ENCODE results near the gene INKA1.
A peak's percentile ranks its signal among the peaks of the same experiment; 100 is the strongest.

Gene INKA1

DNA sequence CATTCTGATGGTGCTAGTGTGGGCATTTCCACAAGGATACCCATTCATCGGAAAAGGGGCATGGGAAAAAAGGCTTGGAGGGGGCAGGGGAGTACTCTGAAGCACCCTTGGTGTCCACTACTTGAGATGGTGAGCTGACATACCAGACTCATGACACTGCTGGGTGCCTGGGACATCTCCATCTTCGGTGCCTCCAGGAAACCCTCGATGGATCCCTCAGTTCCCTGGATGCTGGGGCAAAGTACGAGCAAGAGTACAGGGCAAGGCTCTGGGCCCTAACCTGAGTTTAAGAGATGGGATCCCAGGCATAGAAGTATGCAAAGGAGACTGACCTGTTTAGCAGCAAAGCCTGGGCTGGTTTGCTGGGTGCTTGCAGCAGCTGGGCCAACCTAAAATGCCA is 11.5 kb upstream of the INKA1 start:
- peak in 1 of 2 experiments; percentile 42 for DNase-seq (ENCODE audit: low read depth in 1 of 2, low spot score in 1 of 2)
- in situ Hi-C loops (cut with HindIII; ENCODE audit: low pct_unique_long_range_greater_than_20kb, low sequenced_read_pairs): no loop called here
- TF ChIP-seq JUND (IDR thresholded peaks at IDR 0.05; ENCODE audit: low read depth): no peak

DNA sequence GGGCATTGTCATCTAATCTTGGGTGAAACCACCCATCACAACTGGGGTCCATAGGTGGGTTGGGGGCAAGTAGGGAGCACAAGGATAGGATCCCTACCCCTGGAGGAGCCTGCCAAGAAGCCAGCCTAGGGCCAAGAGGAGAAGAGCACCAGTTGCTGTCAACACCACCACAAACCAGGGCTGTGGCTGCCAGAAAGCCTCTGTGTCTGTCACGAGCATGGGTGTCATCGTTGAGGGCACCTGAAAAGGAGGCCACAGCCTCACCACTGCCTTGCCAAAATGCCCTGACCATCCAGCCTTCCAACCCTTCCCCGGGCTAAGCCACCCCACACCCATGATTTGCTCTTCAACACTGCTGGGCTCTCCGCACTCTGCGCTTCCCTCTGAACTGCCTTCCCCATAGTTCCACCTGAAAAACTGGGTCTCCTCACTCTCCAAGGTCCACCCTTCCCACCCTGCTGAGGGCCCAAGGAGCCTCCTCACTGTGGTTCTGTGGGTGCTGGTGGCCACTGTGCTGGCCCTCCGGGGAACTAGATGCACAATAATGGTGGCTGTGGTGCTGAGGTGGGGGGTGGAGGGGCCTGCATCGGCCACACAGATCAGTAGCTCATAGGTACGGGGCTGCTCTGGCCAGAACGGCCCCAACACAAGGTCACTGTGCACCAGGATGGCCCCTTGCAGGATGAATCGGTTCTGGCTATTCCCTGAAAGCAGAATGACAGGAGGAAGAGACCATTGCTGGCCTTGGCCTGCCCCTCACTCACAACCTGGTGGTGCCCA is 10.5 kb upstream of the INKA1 start:
- TF ChIP-seq JUND (IDR thresholded peaks at IDR 0.05; ENCODE audit: low read depth): no peak
- in situ Hi-C loops (cut with HindIII; ENCODE audit: low pct_unique_long_range_greater_than_20kb, low sequenced_read_pairs): no loop called here
- DNase-seq (ENCODE audit: low read depth in 1 of 2, low spot score in 1 of 2): no peak

GRCh38 chr3:49793486-49794085 is 9.5 kb upstream of the INKA1 start:
- in situ Hi-C loops (cut with HindIII; ENCODE audit: low pct_unique_long_range_greater_than_20kb, low sequenced_read_pairs): no loop called here
- no peak for DNase-seq (ENCODE audit: low read depth in 1 of 2, low spot score in 1 of 2)
- TF ChIP-seq JUND (IDR thresholded peaks at IDR 0.05; ENCODE audit: low read depth): no peak

- in situ Hi-C loops (cut with HindIII; ENCODE audit: low pct_unique_long_range_greater_than_20kb, low sequenced_read_pairs): no loop called here
- DNase-seq (ENCODE audit: low read depth in 1 of 2, low spot score in 1 of 2): no peak
- no peak for TF ChIP-seq JUND (IDR thresholded peaks at IDR 0.05; ENCODE audit: low read depth)
Measured at GRCh38 chr3:49794431-49794830, 8.6 kb upstream of the INKA1 start.

DNA sequence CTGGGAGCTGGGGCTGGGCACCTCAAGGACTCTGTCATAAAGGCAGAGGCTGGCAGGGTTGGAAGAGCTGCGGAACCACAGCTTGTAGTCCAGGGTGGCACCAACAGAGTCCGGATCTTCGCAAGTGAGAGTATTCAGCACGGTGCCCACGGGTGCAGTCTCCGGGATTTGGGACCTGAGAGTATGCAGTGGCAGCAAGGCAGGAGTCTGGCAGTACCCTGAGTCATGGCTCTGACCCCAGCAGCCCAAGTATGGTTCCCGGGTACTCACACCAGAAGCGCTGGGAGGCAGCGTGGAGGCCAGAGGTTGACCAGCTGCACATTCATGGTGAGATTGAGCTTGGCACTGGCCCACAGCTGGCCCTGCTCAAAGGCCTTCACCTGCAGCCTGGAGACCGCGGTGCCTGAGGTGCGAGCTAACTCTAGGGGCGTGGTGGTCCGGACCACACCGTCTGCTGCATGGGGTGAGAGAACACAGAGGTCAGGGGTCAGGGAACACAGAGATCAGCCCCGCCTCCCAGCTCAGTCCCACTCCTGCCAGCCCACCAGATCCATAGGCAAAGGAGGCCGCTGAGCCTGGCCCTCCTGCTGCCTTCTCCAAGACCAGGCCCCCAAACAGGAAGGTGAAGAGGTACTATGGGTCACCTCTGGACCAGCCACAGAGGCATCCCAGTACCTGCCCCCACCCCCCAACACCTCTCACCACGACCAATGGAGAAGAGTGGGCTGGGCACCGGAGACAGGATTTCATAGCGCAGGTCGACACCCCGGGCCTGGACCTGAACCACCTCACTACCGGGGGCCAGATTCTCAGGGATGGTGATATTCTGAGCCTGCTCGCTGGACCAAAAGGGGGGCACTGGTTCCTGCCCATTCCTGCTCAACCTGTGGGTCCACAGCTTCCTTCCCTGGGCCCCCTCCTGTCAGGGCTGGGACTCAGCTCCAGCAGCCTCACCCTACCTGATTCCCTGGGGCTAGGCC is 7.8 kb upstream of the INKA1 start:
- in situ Hi-C loops (cut with HindIII; ENCODE audit: low pct_unique_long_range_greater_than_20kb, low sequenced_read_pairs): no loop called here
- no peak for TF ChIP-seq JUND (IDR thresholded peaks at IDR 0.05; ENCODE audit: low read depth)
- DNase-seq (ENCODE audit: low read depth in 1 of 2, low spot score in 1 of 2): no peak

GRCh38 chr3:49799105-49799504 is 4.0 kb upstream of the INKA1 start:
- DNase-seq (ENCODE audit: low read depth in 1 of 2, low spot score in 1 of 2): no peak
- in situ Hi-C loops (cut with HindIII; ENCODE audit: low pct_unique_long_range_greater_than_20kb, low sequenced_read_pairs): no loop called here

DNA sequence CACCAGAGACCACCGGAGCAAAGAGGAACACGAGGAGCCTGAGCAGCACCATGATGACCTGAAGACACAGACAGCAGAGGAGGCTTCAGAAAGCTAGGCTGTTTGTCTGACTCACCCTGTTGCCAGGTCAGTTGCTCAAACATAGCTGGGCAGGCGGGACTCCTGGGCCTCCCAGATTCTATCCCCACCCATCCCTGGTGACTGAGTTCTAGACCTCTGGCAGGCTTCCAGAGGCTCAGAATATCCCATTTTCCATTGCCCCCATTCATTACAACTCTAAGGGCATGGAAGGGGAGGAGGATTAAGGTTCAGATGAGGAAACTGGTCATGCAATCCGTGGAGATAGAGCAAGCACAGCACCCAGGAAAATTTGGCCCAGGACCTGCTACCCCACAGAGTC is 3.3 kb upstream of the INKA1 start, which contains the start of gene CDHR4:
TSS of gene CDHR4 (minus strand) at position 113 of the 400 bp plus-strand sequence. CDS start at position 52, 61 bp downstream.
- TF ChIP-seq JUND (IDR thresholded peaks at IDR 0.05; ENCODE audit: low read depth): no peak
- in situ Hi-C loops (cut with HindIII; ENCODE audit: low pct_unique_long_range_greater_than_20kb, low sequenced_read_pairs): no loop called here
- no peak for DNase-seq (ENCODE audit: low read depth in 1 of 2, low spot score in 1 of 2)

More at GRCh38 chr3:49799105-49799504, 4.0 kb upstream of the INKA1 start:
- no peak for TF ChIP-seq JUND (IDR thresholded peaks at IDR 0.05; ENCODE audit: low read depth)

GRCh38 chr3:49801160-49801559 is 1.9 kb upstream of the INKA1 start:
- no peak for DNase-seq (ENCODE audit: low read depth in 1 of 2, low spot score in 1 of 2)
- TF ChIP-seq JUND (IDR thresholded peaks at IDR 0.05; ENCODE audit: low read depth): no peak
- in situ Hi-C loops (cut with HindIII; ENCODE audit: low pct_unique_long_range_greater_than_20kb, low sequenced_read_pairs): no loop called here

- DNase-seq (ENCODE audit: low read depth in 1 of 2, low spot score in 1 of 2): no peak
- TF ChIP-seq JUND (IDR thresholded peaks at IDR 0.05; ENCODE audit: low read depth): no peak
- in situ Hi-C loops (cut with HindIII; ENCODE audit: low pct_unique_long_range_greater_than_20kb, low sequenced_read_pairs): no loop called here
Measured at GRCh38 chr3:49803465-49804140, 542 bp downstream of the INKA1 start.

DNA sequence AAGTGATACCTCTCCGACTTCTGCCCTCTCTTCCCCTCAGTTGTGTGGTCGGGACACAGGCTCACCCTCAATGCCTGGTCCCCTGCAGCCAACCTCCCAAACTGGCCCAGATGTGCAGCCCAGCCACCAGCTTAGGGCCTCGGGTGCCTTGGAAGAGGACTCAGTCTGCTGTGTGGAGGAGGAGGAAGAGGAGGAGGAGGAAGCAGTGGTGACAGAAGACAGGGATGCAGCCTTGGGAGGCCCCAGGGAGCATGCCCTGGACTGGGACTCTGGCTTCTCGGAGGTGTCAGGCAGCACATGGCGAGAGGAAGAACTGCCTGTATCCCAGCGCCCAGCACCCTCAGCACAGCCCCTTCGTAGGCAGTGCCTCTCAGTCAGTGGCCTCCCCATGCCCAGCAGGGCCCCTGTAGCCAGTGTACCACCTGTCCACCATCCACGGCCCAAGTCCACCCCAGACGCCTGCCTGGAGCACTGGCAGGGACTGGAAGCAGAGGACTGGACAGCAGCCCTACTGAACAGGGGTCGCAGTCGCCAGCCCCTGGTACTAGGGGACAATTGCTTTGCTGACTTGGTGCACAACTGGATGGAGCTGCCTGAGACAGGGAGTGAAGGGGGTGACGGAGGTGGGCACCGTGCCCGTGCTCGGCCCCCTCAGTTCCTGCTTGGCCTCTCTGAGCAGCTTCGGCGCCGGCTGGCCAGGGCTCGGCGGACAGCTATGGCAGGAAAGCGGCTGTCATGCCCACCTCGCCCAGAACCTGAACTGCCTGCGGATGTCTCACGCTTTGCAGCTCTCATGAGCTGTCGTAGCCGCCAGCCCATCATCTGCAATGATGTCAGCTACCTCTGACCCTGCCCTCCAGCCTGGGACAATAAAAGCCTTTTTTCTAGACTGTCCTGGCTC is 1.3 kb downstream of the INKA1 start:
- no peak for TF ChIP-seq JUND (IDR thresholded peaks at IDR 0.05; ENCODE audit: low read depth)
- no peak for DNase-seq (ENCODE audit: low read depth in 1 of 2, low spot score in 1 of 2)
- in situ Hi-C loops (cut with HindIII; ENCODE audit: low pct_unique_long_range_greater_than_20kb, low sequenced_read_pairs): no loop called here

DNA sequence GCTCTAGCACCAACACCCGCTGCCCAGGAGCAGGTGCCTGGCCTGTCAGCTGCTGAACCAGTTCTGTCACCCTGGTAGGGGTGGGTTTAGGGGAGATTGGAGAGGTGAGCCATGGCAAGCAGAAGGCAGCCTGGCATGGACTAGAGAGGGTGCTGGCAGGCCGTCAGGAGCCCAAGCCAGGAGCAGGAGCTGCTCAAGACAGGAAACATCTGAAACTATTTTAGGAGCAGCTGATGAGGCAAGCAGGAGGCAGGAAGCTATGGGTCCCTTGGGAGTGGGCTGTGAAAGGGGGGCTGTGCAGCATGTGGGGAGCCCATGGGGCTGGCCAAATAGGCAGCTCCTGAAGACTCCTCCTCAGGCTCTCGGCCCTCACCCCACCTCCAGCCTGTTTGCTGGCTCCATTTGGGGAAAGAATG is 2.3 kb downstream of the INKA1 start:
- in situ Hi-C loops (cut with HindIII; ENCODE audit: low pct_unique_long_range_greater_than_20kb, low sequenced_read_pairs): no loop called here
- DNase-seq (ENCODE audit: low read depth in 1 of 2, low spot score in 1 of 2): peak in 1 of 2 experiments; percentile 52
- TF ChIP-seq JUND (IDR thresholded peaks at IDR 0.05; ENCODE audit: low read depth): no peak

Data from T47D (cell line).